ENCODE measurements around the gene PIGN. TPM values are rescaled to one million over a fixed set of nuclear protein-coding genes. Genes with fewer than 3 reads are reported as not detected.

PIGN gene
- total RNA-seq, 1 experiment from 2014 or later: 29.5 TPM

DNA sequence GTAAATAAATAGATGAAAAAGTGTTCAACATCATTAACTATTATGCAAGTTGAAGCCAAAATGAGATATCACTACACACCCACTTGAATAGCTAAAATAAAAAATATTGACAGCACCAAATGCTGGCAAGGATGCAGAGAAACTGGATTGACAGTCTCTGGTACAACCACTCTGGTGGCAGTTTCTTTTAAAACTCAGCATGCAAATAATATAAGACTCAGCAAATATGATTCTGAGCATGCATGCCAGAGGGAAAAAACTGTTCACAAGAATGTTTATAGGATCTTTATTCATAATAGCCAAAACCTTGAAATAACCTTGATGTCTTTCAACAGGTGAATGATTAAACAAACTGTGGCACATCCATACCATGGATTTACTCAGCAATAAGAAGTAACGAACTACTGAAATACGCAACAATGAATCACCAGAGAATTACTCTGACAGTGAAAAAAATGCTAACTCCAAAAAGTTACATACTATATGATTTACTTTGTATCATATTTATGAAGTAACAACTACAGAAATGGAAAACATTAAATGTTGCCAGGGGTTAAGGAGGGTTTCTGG, 131.8 kb downstream of the PIGN start:
- TF ChIP-seq, protein P1, sequence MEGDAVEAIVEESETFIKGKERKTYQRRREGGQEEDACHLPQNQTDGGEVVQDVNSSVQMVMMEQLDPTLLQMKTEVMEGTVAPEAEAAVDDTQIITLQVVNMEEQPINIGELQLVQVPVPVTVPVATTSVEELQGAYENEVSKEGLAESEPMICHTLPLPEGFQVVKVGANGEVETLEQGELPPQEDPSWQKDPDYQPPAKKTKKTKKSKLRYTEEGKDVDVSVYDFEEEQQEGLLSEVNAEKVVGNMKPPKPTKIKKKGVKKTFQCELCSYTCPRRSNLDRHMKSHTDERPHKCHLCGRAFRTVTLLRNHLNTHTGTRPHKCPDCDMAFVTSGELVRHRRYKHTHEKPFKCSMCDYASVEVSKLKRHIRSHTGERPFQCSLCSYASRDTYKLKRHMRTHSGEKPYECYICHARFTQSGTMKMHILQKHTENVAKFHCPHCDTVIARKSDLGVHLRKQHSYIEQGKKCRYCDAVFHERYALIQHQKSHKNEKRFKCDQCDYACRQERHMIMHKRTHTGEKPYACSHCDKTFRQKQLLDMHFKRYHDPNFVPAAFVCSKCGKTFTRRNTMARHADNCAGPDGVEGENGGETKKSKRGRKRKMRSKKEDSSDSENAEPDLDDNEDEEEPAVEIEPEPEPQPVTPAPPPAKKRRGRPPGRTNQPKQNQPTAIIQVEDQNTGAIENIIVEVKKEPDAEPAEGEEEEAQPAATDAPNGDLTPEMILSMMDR (IDR thresholded peaks at IDR 0.05; ENCODE audit: unreplicated experiment): no peak
- H3K9me3 Mint-ChIP-seq (ENCODE audit: unreplicated experiment): no peaks in the 10 kb centered on the region
- no TSS peak for BruUV-seq (replicated peaks)
- no peak overlapping the region for H3K27ac Mint-ChIP-seq (ENCODE audit: low read depth, unreplicated experiment)
- intact Hi-C loops (cut with micrococcal nuclease): no loop called here
- no peak for DNase-seq (ENCODE audit: unreplicated experiment)
- ChIA-PET POLR2A (interaction anchor here (0.6 to 1.2 kb wide), 5 partner anchors 50 to 359 kb away, joined by 3 read pairs; no protein-coding TSS in a partner anchor), CTCF (no interaction called here)
- no peaks in the 10 kb centered on the region for H3K4me1 Mint-ChIP-seq (ENCODE audit: insufficient read depth, unreplicated experiment)
- no peaks in the 10 kb centered on the region for H3K27me3 Mint-ChIP-seq (ENCODE audit: insufficient read depth, unreplicated experiment)
- no peak overlapping the region for H3K4me3 Mint-ChIP-seq (ENCODE audit: unreplicated experiment)
- peaks cover 4% of the 10 kb centered on the region for H3K36me3 Mint-ChIP-seq (ENCODE audit: insufficient read depth, unreplicated experiment)

DNA sequence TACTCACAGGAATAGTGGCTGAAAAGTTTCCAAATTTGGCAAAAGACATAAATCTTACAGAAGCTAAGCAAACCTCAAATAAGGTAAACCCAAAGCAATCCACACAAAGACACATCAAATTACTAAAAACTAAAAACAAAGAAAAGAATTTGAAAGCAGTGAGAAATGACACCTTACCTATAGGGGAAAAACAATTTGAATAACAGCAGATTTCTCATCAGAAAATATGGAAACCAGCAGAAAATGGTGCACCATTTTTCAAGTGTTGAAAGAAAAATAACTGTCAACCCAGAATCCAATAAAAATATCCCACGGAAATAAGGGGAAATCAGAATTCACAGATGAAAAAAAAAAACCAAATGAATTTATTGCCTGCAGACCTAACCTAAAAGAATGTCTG, 138.6 kb downstream of the PIGN start:
- Mint-ChIP-seq H3K9me3 (ENCODE audit: unreplicated experiment) (peaks cover 9% of the 10 kb centered on the region), H3K36me3 (ENCODE audit: insufficient read depth, unreplicated experiment) (no peaks in the 10 kb centered on the region), H3K4me3 (ENCODE audit: unreplicated experiment) (no peak overlapping the region), H3K4me1 (ENCODE audit: insufficient read depth, unreplicated experiment) (no peaks in the 10 kb centered on the region), H3K27me3 (ENCODE audit: insufficient read depth, unreplicated experiment) (no peaks in the 10 kb centered on the region), H3K27ac (ENCODE audit: low read depth, unreplicated experiment) (no peak overlapping the region)
- BruUV-seq (replicated peaks): no TSS peak
- CTCF ChIA-PET: no interaction called here
- intact Hi-C loops (cut with micrococcal nuclease): no loop called here
- POLR2A ChIA-PET: no interaction called here
- no peak for DNase-seq (ENCODE audit: unreplicated experiment)
- TF ChIP-seq, protein P1 (IDR thresholded peaks at IDR 0.05; ENCODE audit: unreplicated experiment): no peak

DNA sequence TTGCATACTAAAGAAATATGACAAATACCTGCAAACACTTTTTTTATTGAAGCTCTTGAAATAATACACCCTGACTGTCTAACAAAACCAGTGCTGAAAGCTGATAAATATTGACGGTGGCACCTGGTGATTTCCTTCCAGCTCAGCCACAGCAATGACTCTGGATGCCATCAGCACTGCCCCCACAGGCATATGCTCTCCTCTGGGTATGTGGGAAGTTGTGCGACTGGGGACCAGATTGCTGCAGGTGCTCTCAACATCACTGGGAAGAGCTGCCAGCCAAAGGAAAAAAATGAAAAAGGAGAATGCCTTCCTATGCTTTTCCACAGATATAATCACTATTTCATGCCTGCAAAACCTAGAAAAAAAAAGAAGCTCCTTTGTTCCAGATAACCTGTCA, 141.5 kb downstream of the PIGN start:
- DNase-seq (ENCODE audit: unreplicated experiment): no peak
- no TSS peak for BruUV-seq (replicated peaks)
- Mint-ChIP-seq H3K36me3 (ENCODE audit: insufficient read depth, unreplicated experiment) (no peaks in the 10 kb centered on the region), H3K27me3 (ENCODE audit: insufficient read depth, unreplicated experiment) (no peaks in the 10 kb centered on the region), H3K9me3 (ENCODE audit: unreplicated experiment) (peaks cover 9% of the 10 kb centered on the region), H3K27ac (ENCODE audit: low read depth, unreplicated experiment) (no peak overlapping the region), H3K4me1 (ENCODE audit: insufficient read depth, unreplicated experiment) (no peaks in the 10 kb centered on the region), H3K4me3 (ENCODE audit: unreplicated experiment) (no peak overlapping the region)
- TF ChIP-seq, protein P1 (IDR thresholded peaks at IDR 0.05; ENCODE audit: unreplicated experiment): no peak
- POLR2A ChIA-PET: interaction anchor here (0.6 kb wide), 1 partner anchor 1337 kb away, joined by 3 read pairs; no protein-coding TSS in a partner anchor
- intact Hi-C loops (cut with micrococcal nuclease): no loop called here
- CTCF ChIA-PET: interaction anchor here (0.6 to 1.0 kb wide), 5 partner anchors 15 to 493 kb away, joined by 3 to 6 read pairs (median 5); no protein-coding TSS in a partner anchor

GRCh38 chr18:62044490-62045000, 142.3 kb downstream of the PIGN start:
- H3K4me1 Mint-ChIP-seq (ENCODE audit: insufficient read depth, unreplicated experiment): no peaks in the 10 kb centered on the region
- BruUV-seq (replicated peaks): no TSS peak
- H3K36me3 Mint-ChIP-seq (ENCODE audit: insufficient read depth, unreplicated experiment): no peaks in the 10 kb centered on the region
- no peak overlapping the region for H3K4me3 Mint-ChIP-seq (ENCODE audit: unreplicated experiment)
- no peaks in the 10 kb centered on the region for H3K27me3 Mint-ChIP-seq (ENCODE audit: insufficient read depth, unreplicated experiment)
- POLR2A ChIA-PET: no interaction called here
- intact Hi-C loops (cut with micrococcal nuclease): no loop called here
- no peak overlapping the region for H3K27ac Mint-ChIP-seq (ENCODE audit: low read depth, unreplicated experiment)
- TF ChIP-seq, protein P1 (IDR thresholded peaks at IDR 0.05; ENCODE audit: unreplicated experiment): no peak
- no peak for DNase-seq (ENCODE audit: unreplicated experiment)
- peaks cover 9% of the 10 kb centered on the region for H3K9me3 Mint-ChIP-seq (ENCODE audit: unreplicated experiment)
- CTCF ChIA-PET: no interaction called here

All from MCF 10A (cell line).